GM18499 (cell line): ENCODE results near the gene EZH1.

Experiments used
- ATAC-seq: cut with Tn5 transposase; IDR thresholded peaks from one replicate; pipeline ENCODE4 v1.9.1; 2021; ENCODE audit warnings: moderate number of reproducible peaks; ENCODE audit not compliant: insufficient read depth, unreplicated experiment

EZH1 gene

GRCh38 chr17:42744806-42745617, at the start of gene EZH1:
Gene EZH1, minus strand, starts transcription at chr17:42745040. Its CDS starts 16,099 bp downstream, at chr17:42728941.
- ATAC-seq = peak; percentile 66

- no peak for ATAC-seq
Measured at GRCh38 chr17:42792545-42792944, 47.7 kb upstream of the EZH1 start.

- no peak for ATAC-seq
Measured at GRCh38 chr17:42791948-42792347, 47.1 kb upstream of the EZH1 start.

GRCh38 chr17:42787266-42787665, 42.4 kb upstream of the EZH1 start:
- no peak for ATAC-seq

GRCh38 chr17:42784811-42785592, 40.2 kb upstream of the EZH1 start:
- ATAC-seq = no peak

GRCh38 chr17:42784409-42784808, 39.6 kb upstream of the EZH1 start:
- no peak for ATAC-seq

- no peak for ATAC-seq
Measured at GRCh38 chr17:42783791-42784138, 38.9 kb upstream of the EZH1 start.

- ATAC-seq = no peak
Measured at GRCh38 chr17:42783062-42783790, 38.4 kb upstream of the EZH1 start.

GRCh38 chr17:42782166-42783061, 37.6 kb upstream of the EZH1 start:
- no peak for ATAC-seq

GRCh38 chr17:42781639-42782165, 36.9 kb upstream of the EZH1 start:
- no peak for ATAC-seq

- no peak for ATAC-seq
Measured at GRCh38 chr17:42780851-42781638, 36.2 kb upstream of the EZH1 start.

GRCh38 chr17:42779936-42780850, 35.4 kb upstream of the EZH1 start, which contains the start of gene WNK4:
Gene WNK4, plus strand, starts transcription at chr17:42780610. Its CDS starts 89 bp downstream, at chr17:42780699.
- ATAC-seq = no peak

- no peak for ATAC-seq
Measured at GRCh38 chr17:42779304-42779935, 34.6 kb upstream of the EZH1 start.

GRCh38 chr17:42778570-42778969, 33.7 kb upstream of the EZH1 start:
- no peak for ATAC-seq

GRCh38 chr17:42775534-42776098, 30.8 kb upstream of the EZH1 start:
- no peak for ATAC-seq

GRCh38 chr17:42774066-42774745, 29.4 kb upstream of the EZH1 start:
- ATAC-seq = no peak
